SU-DHL-6 (cell line): ENCODE data around the gene NBEA.

Experiments used
- H2AFZ ChIP-seq: fragments of 200-600 bp; sonication (generic); 2 replicates; pipeline ENCODE4 v1.6.1; 2014; ENCODE audit warnings: low read depth, mild to moderate bottlenecking, moderate library complexity, mixed read lengths, antibody characterized with exemption, low read length; ENCODE audit not compliant: severe bottlenecking
- H3F3A ChIP-seq: fragments of 200-600 bp; shearing (Covaris generic); 2 replicates; pipeline ENCODE4 v1.6.0; 2016; ENCODE audit warnings: antibody characterized with exemption, mild to moderate bottlenecking; ENCODE audit not compliant: insufficient read depth
- H3K27ac ChIP-seq: fragments of 200-600 bp; sonication (generic); 2 replicates; pipeline ENCODE4 v1.5.1; 2016; ENCODE audit warnings: low read depth, mild to moderate bottlenecking, low read length, moderate library complexity, mixed read lengths
- H3K27me3 ChIP-seq: fragments of 200-600 bp; sonication (generic), shearing (Covaris generic); 2 replicates; pipeline ENCODE4 v1.6.0; 2014; ENCODE audit warnings: mild to moderate bottlenecking, low read length
- H3K36me3 ChIP-seq: fragments of 200-600 bp; sonication (generic); 2 replicates; pipeline ENCODE4 v1.6.1; 2014; ENCODE audit warnings: mild to moderate bottlenecking, low read length, mixed read lengths
- H3K4me2 ChIP-seq: fragments of 300-600, 200-600 bp; shearing (Covaris generic), sonication (generic); 2 replicates; pipeline ENCODE4 v1.6.0; 2014; ENCODE audit warnings: low read length, low read depth, mild to moderate bottlenecking; ENCODE audit not compliant: poor library complexity, severe bottlenecking
- H3K4me3 ChIP-seq: fragments of 200-600 bp; sonication (generic); 2 replicates; pipeline ENCODE4 v1.5.1; 2014; ENCODE audit warnings: antibody characterized with exemption, low read length, mild to moderate bottlenecking, mixed read lengths; ENCODE audit not compliant: insufficient read depth, poor library complexity, severe bottlenecking
- H3K79me2 ChIP-seq: fragments of 200-600 bp; sonication (generic); 2 replicates; pipeline ENCODE4 v1.6.1; 2014; ENCODE audit warnings: mild to moderate bottlenecking, low read length, moderate library complexity; ENCODE audit not compliant: insufficient read depth
- H3K9ac ChIP-seq: fragments of 200-600 bp; sonication (generic); 2 replicates; pipeline ENCODE4 v1.7.0; 2014; ENCODE audit warnings: mild to moderate bottlenecking, low read length
- H3K9me2 ChIP-seq: fragments of 200-600 bp; sonication (generic); replicated peaks from 2 replicates; pipeline ENCODE4 v1.6.1; 2014; ENCODE audit warnings: low read length; ENCODE audit not compliant: insufficient read depth
- H3K9me3 ChIP-seq: fragments of 200-600 bp; sonication (generic); 2 replicates; pipeline ENCODE4 v1.6.1; 2014; ENCODE audit warnings: low read length, mixed read lengths; ENCODE audit not compliant: insufficient read depth
- H4K20me1 ChIP-seq: fragments of 200-600 bp; sonication (generic); 2 replicates; pipeline ENCODE4 v1.6.1; 2014; ENCODE audit warnings: low read depth, mild to moderate bottlenecking, antibody characterized with exemption, low read length, moderate library complexity, mixed read lengths
- CTCF ChIP-seq: fragments of 200-600 bp; sonication (generic); IDR thresholded peaks from one replicate; pipeline ENCODE4 v1.5.1; 2017; ENCODE audit warnings: antibody characterized with exemption, mild to moderate bottlenecking, low read length, moderate library complexity; ENCODE audit not compliant: insufficient read depth, poor library complexity, severe bottlenecking
- EZH2phosphoT487 ChIP-seq: fragments of 200-600 bp; sonication (generic), shearing (Covaris generic); conservative IDR thresholded peaks from 2 replicates; pipeline ENCODE4 v1.6.1; 2018; ENCODE audit warnings: mild to moderate bottlenecking, antibody characterized with exemption, low read length, moderate library complexity, mixed read lengths

NBEA gene

DNA sequence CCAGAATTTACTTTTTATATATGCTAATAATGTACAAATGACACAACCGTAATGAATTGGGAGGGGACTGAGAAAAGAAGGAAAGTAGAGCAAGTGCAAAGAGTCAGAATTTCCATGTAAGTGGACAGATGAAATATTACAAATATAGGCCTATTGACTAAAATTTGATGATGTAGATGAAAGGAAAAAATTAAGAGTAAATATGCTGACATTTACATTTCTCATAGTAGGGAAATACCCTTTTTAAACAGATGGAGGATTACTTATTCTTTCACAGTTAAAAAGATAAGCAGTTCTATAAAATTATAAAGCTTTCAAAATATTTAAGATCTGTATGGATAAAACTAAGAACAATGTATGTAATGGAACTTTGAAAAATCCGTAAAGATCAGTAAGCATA is 185.4 kb downstream of the NBEA start:
- H3K79me2 ChIP-seq = no peaks in the 10 kb centered on the region
- no peaks in the 10 kb centered on the region for H3K9me2 ChIP-seq
- no peaks in the 10 kb centered on the region for H3K36me3 ChIP-seq
- H3K9me3 ChIP-seq = no peaks in the 10 kb centered on the region
- no peaks in the 10 kb centered on the region for H3F3A ChIP-seq
- no peak overlapping the region for H3K9ac ChIP-seq
- H3K4me2 ChIP-seq = no peak overlapping the region
- H2AFZ ChIP-seq = no peak overlapping the region
- no peak overlapping the region for H3K4me3 ChIP-seq
- H4K20me1 ChIP-seq = no peaks in the 10 kb centered on the region
- no peaks in the 10 kb centered on the region for H3K27me3 ChIP-seq
- no peak overlapping the region for H3K27ac ChIP-seq
- TF ChIP-seq EZH2phosphoT487 (no peak), CTCF (no peak)

DNA sequence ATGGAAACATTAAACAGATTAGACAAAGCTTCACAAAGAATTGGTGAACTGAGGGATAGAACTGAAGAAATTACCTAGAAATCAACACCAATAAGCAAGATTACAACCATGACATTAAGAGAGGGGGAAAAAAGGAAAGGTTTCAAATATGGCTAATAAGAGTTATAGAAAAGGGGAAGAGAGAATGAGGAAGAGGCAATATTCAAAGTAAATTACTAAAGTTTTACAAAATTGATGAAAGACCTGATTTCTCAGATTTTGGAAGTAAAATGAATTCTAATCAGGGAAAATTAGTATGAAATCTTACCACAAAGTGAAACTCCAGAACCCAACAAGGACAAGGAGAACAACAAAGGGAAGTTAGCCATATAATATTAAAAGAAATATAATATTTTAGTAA is 187.4 kb downstream of the NBEA start:
- no peaks in the 10 kb centered on the region for H3K9me2 ChIP-seq
- TF ChIP-seq EZH2phosphoT487 (no peak), CTCF (no peak)
- H3K4me3 ChIP-seq = no peak overlapping the region
- no peaks in the 10 kb centered on the region for H3F3A ChIP-seq
- no peaks in the 10 kb centered on the region for H3K36me3 ChIP-seq
- no peaks in the 10 kb centered on the region for H4K20me1 ChIP-seq
- H3K9ac ChIP-seq = no peak overlapping the region
- H3K4me2 ChIP-seq = no peak overlapping the region
- no peaks in the 10 kb centered on the region for H3K79me2 ChIP-seq
- no peaks in the 10 kb centered on the region for H3K9me3 ChIP-seq
- no peak overlapping the region for H2AFZ ChIP-seq
- H3K27ac ChIP-seq = no peak overlapping the region
- H3K27me3 ChIP-seq = no peaks in the 10 kb centered on the region

DNA sequence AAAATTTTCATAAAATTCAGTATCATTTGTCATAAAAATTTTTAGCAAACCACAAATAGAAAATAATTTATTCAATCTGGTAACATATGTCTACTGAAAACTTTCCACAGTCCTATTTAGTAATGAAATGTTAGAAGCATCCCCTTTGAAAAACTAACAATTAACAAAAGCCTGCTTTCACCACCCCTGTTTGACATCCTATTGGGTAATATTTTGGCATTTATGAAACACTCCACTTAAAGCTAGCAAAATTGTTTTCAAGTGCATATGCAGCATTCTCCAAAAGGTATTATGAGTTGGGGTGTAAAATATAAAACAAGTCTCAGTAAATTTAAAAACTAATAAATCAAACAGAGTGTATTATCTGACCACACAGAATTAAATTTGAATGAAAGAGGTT is 189.4 kb downstream of the NBEA start:
- H3K9me3 ChIP-seq = no peaks in the 10 kb centered on the region
- no peak overlapping the region for H3K4me2 ChIP-seq
- no peaks in the 10 kb centered on the region for H3K36me3 ChIP-seq
- H3K27ac ChIP-seq = no peak overlapping the region
- TF ChIP-seq EZH2phosphoT487 (no peak), CTCF (no peak)
- no peaks in the 10 kb centered on the region for H3F3A ChIP-seq
- no peak overlapping the region for H3K4me3 ChIP-seq
- no peaks in the 10 kb centered on the region for H4K20me1 ChIP-seq
- no peak overlapping the region for H2AFZ ChIP-seq
- no peaks in the 10 kb centered on the region for H3K9me2 ChIP-seq
- no peak overlapping the region for H3K9ac ChIP-seq
- H3K27me3 ChIP-seq = no peaks in the 10 kb centered on the region
- H3K79me2 ChIP-seq = no peaks in the 10 kb centered on the region

GRCh38 chr13:35136585-35136984 is 194.5 kb downstream of the NBEA start:
- Histone ChIP-seq H2AFZ (no peak overlapping the region), H3K27me3 (no peaks in the 10 kb centered on the region), H3K9me3 (no peaks in the 10 kb centered on the region), H3K4me3 (no peak overlapping the region), H3F3A (no peaks in the 10 kb centered on the region), H4K20me1 (no peaks in the 10 kb centered on the region), H3K9ac (no peak overlapping the region), H3K9me2 (no peaks in the 10 kb centered on the region), H3K79me2 (no peaks in the 10 kb centered on the region), H3K36me3 (no peaks in the 10 kb centered on the region), H3K4me2 (no peak overlapping the region), H3K27ac (no peak overlapping the region)
- no peak for TF ChIP-seq EZH2phosphoT487
- no peak for TF ChIP-seq CTCF
